Measurements from ENCODE around the gene UQCRHL.

The UQCRHL gene

GRCh38 chr1:15799004-15799867 is 8.2 kb downstream of the UQCRHL start:
- DNase-seq (ENCODE audit: low read depth in 2 of 2): peak; percentile 3 to 8

GRCh38 chr1:15797614-15798390 is 9.6 kb downstream of the UQCRHL start:
- no peak for DNase-seq (ENCODE audit: low read depth in 2 of 2)

- DNase-seq (ENCODE audit: low read depth in 2 of 2): no peak
Measured at GRCh38 chr1:15796086-15796462, 11.4 kb downstream of the UQCRHL start.

GRCh38 chr1:15788624-15789301 is 18.7 kb downstream of the UQCRHL start:
- DNase-seq (ENCODE audit: low read depth in 2 of 2): no peak

GRCh38 chr1:15786581-15786980 is 20.9 kb downstream of the UQCRHL start:
- DNase-seq (ENCODE audit: low read depth in 2 of 2): no peak

- no peak for DNase-seq (ENCODE audit: low read depth in 2 of 2)
Measured at GRCh38 chr1:15785683-15786082, 21.8 kb downstream of the UQCRHL start.

GRCh38 chr1:15777909-15778707 is 29.3 kb downstream of the UQCRHL start:
- DNase-seq (ENCODE audit: low read depth in 2 of 2): no peak

- DNase-seq (ENCODE audit: low read depth in 2 of 2): no peak
Measured at GRCh38 chr1:15775706-15776105, 31.7 kb downstream of the UQCRHL start.

GRCh38 chr1:15771836-15772515 is 35.5 kb downstream of the UQCRHL start:
- DNase-seq (ENCODE audit: low read depth in 2 of 2): no peak

- no peak for DNase-seq (ENCODE audit: low read depth in 2 of 2)
Measured at GRCh38 chr1:15770313-15770962, 37.0 kb downstream of the UQCRHL start.

GRCh38 chr1:15768388-15768787 is 39.1 kb downstream of the UQCRHL start:
- no peak for DNase-seq (ENCODE audit: low read depth in 2 of 2)

GRCh38 chr1:15767941-15768340 is 39.5 kb downstream of the UQCRHL start:
- DNase-seq (ENCODE audit: low read depth in 2 of 2): no peak

GRCh38 chr1:15765495-15766194 is 41.8 kb downstream of the UQCRHL start:
- DNase-seq (ENCODE audit: low read depth in 2 of 2): no peak

GRCh38 chr1:15764890-15765289 is 42.6 kb downstream of the UQCRHL start:
- no peak for DNase-seq (ENCODE audit: low read depth in 2 of 2)

- no peak for DNase-seq (ENCODE audit: low read depth in 2 of 2)
Measured at GRCh38 chr1:15764269-15764764, 43.1 kb downstream of the UQCRHL start.

GRCh38 chr1:15762546-15762945 is 44.9 kb downstream of the UQCRHL start:
- DNase-seq (ENCODE audit: low read depth in 2 of 2): no peak

GRCh38 chr1:15761366-15762128 is 45.9 kb downstream of the UQCRHL start:
- no peak for DNase-seq (ENCODE audit: low read depth in 2 of 2)

- DNase-seq (ENCODE audit: low read depth in 2 of 2): no peak
Measured at GRCh38 chr1:15760520-15761211, 46.8 kb downstream of the UQCRHL start.

Measured in stimulated activated CD4-positive, alpha-beta T cell treated with anti-CD3 and anti-CD28 coated beads, Interleukin-4, amount 100 ng/mL, for 48 hours (primary cell).